ENCODE results near the gene POLG2. TPM values are rescaled to one million over a fixed set of nuclear protein-coding genes. Genes with fewer than 3 reads are reported as not detected.

POLG2 gene
- total and polyA plus RNA-seq, 9 of the 15 experiments (the other 6 are each of a cell fraction or from before 2014, with no cell fraction given): 13.4 to 44.8 (median 37.0) TPM

DNA sequence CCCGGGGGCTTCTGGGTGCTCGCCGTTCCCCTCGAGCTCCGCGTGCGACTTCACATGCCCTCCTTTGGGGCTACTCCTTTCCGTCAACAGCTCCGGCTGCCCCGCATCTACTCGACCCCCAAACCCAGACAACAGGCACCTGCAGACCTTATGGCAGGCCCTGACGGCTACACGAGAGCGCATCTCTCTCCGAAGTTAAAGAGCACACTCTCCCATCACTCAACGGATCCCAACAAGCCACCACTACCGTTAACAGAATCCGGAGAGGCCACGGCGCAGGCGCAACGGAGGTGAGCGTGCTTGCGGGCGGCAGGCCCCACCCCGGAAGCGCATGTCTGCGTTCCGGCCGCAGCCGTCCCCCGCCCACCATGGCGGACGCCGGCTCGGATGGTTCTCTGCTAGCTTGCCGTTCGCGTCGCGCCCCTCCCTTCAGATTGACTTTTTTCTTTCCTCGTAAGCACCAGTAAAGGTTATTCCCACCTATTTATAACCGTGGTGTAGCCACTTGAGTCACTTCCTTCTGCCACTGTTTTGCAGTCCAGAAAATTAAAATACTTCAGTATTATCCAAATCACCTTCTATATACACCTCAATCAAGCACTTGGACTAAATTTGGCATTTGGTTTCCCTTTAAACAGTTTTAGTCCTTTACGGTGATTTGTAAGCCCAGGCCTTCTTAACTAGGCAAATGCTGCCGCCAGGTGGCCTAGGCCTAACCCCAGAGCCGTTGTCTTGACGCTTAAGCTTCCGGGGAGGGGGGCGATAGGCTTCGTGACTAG is at the start of gene POLG2 (continued):
- peak; percentile 23; the same call in 1 of the 2 replicates for TF ChIP-seq CHAMP1 (IDR thresholded peaks at IDR 0.05)
- no peak for TF ChIP-seq ZNF586 (CRISPR knock-in tag; conservative IDR thresholded peaks at IDR 0.05)
- TF ChIP-seq RREB1 (CRISPR knock-in tag; IDR thresholded peaks at IDR 0.05): 0 out of 2 replicates have a peak, but pooled peaks have one; percentile 31
- peak; percentile 43; the same call in 1 of the 2 replicates for TF ChIP-seq HOXB6 (CRISPR knock-in tag; IDR thresholded peaks at IDR 0.05; ENCODE audit: borderline replicate concordance)
- TF ChIP-seq KHSRP (IDR thresholded peaks at IDR 0.05): peak; percentile 75
- TF ChIP-seq JUNB (CRISPR knock-in tag; conservative IDR thresholded peaks at IDR 0.05): no peak
- TF ChIP-seq SNRNP70 (optimal IDR thresholded peaks at IDR 0.05; ENCODE audit: low read depth, low read length): no peak
- TF ChIP-seq, protein P1, sequence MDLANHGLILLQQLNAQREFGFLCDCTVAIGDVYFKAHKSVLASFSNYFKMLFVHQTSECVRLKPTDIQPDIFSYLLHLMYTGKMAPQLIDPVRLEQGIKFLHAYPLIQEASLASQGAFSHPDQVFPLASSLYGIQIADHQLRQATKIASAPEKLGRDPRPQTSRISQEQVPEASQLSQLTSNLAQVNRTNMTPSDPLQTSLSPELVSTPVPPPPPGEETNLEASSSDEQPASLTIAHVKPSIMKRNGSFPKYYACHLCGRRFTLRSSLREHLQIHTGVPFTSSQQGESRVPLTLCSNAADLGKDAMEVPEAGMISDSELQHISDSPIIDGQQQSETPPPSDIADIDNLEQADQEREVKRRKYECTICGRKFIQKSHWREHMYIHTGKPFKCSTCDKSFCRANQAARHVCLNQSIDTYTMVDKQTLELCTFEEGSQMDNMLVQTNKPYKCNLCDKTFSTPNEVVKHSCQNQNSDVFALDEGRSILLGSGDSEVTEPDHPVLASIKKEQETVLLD (IDR thresholded peaks at IDR 0.05): peak; percentile 92
- TF ChIP-seq, protein P2, sequence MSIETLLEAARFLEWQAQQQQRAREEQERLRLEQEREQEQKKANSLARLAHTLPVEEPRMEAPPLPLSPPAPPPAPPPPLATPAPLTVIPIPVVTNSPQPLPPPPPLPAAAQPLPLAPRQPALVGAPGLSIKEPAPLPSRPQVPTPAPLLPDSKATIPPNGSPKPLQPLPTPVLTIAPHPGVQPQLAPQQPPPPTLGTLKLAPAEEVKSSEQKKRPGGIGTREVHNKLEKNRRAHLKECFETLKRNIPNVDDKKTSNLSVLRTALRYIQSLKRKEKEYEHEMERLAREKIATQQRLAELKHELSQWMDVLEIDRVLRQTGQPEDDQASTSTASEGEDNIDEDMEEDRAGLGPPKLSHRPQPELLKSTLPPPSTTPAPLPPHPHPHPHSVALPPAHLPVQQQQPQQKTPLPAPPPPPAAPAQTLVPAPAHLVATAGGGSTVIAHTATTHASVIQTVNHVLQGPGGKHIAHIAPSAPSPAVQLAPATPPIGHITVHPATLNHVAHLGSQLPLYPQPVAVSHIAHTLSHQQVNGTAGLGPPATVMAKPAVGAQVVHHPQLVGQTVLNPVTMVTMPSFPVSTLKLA (conservative IDR thresholded peaks at IDR 0.05): peak; percentile 87 to 94
- peak; percentile 62; the same call in 1 of the 2 replicates for TF ChIP-seq DPF2 (IDR thresholded peaks at IDR 0.05)
- TF ChIP-seq NFE2L1 (tag; IDR thresholded peaks at IDR 0.05; ENCODE audit: borderline replicate concordance, low read depth): no peak
- peak; percentile 14; the same call in 1 of the 2 replicates for TF ChIP-seq THAP12 (CRISPR knock-in tag; IDR thresholded peaks at IDR 0.05)
